Neural progenitor cell (in vitro differentiated cells): ENCODE results near the gene JAG1.

ENCODE experiments used
- CTCF ChIP-seq: fragments of 200-600 bp; sonication (generic); IDR thresholded peaks from 2 replicates; pipeline ENCODE4 v1.5.1; 2017; ENCODE audit warnings: antibody characterized with exemption, mild to moderate bottlenecking
- EZH2phosphoT487 ChIP-seq: fragments of 200-600 bp; sonication (generic); IDR thresholded peaks from 2 replicates; pipeline ENCODE4 v1.6.1; 2017; ENCODE audit warnings: antibody characterized with exemption

- no peak for TF ChIP-seq EZH2phosphoT487
- no peak for TF ChIP-seq CTCF
Measured at GRCh38 chr20:10720565-10720964, 46.8 kb upstream of the JAG1 start.
